Fibroblast of villous mesenchyme (primary cell): ENCODE data around the gene NOP9. TPM values are rescaled to one million over a fixed set of nuclear protein-coding genes. Genes with fewer than 3 reads are reported as not detected.
A peak's percentile ranks its signal among the peaks of the same experiment; 100 is the strongest.
"Not testable (repeated sequence)": the region's sequence is repeated elsewhere in the genome, so short reads cannot be mapped to it uniquely, and the experiment has no call there.

Experiments
- DNase-seq: peaks from one replicate; pipeline ENCODE4 v3.0.0-alpha.2; 2010; ENCODE audit warnings: low read depth
- H3K4me3 ChIP-seq: 2 replicates; pipeline ENCODE4 v1.5.1; 2011; ENCODE audit warnings: low read depth, mild to moderate bottlenecking, low read length
- small RNA-seq: library from RNA; depleted of rRNA; stranded (forward); fragments of <200 nt; gene quantifications from one replicate; pipeline ENCODE3, GENCODE V24; 2012
- total RNA-seq: library from RNA; depleted of rRNA; stranded (reverse); fragments of >200 nt; gene quantifications from 2 replicates; pipeline ENCODE4 v1.2.3, GENCODE V29; 2012
- TF ChIP-seq, protein P1 (sequence below): IDR thresholded peaks from 2 replicates; pipeline ENCODE4 v1.5.1; 2012; ENCODE audit warnings: low read depth, mild to moderate bottlenecking, low read length; ENCODE audit not compliant: insufficient read depth

Gene NOP9
- total RNA-seq, 1 donor, result 29.4 TPM

DNA sequence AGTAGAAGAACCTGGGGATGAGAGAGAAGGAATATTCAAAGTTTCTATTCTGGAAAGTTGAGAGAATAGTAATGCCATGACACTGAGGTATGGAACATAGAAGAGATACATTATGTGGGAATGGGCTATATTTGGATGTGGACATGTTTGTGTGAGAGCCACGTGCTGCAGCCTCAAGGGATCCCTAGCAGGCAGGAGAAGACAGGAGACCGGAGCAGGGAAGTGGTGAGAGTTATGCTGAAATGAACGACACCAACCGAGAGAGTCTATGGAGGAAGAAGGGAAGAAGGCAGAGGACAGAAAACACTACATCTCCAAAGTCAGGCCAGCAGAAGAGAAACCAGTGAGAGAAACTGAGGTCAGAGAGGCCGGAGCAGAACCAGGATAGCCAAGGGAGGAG lies 50.1 kb downstream of the NOP9 start:
- H3K4me3 ChIP-seq, result no peak overlapping the region
- TF ChIP-seq, protein P1, sequence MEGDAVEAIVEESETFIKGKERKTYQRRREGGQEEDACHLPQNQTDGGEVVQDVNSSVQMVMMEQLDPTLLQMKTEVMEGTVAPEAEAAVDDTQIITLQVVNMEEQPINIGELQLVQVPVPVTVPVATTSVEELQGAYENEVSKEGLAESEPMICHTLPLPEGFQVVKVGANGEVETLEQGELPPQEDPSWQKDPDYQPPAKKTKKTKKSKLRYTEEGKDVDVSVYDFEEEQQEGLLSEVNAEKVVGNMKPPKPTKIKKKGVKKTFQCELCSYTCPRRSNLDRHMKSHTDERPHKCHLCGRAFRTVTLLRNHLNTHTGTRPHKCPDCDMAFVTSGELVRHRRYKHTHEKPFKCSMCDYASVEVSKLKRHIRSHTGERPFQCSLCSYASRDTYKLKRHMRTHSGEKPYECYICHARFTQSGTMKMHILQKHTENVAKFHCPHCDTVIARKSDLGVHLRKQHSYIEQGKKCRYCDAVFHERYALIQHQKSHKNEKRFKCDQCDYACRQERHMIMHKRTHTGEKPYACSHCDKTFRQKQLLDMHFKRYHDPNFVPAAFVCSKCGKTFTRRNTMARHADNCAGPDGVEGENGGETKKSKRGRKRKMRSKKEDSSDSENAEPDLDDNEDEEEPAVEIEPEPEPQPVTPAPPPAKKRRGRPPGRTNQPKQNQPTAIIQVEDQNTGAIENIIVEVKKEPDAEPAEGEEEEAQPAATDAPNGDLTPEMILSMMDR, result no peak
- DNase-seq, result no peak

DNA sequence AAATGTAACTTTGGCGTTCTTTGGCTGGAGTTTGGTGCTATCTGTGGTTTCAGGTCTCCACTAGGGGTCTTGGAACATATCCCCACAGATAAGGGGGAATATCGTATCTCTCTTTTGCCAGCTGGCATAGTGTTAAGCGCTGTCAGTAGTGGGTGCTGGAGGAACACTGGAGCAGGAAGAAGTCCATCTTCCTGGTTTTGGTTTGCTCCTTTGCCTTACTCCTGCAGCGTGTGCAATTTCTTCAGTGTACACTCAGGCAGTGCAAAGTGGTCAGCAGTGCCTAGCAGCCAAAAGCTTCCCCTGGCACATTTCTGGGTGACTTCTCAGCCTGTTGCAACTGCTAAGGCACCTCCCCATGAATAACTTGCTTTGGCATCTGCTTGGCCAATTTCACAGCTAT lies 51.9 kb downstream of the NOP9 start:
- peak; percentile 35 for DNase-seq
- TF ChIP-seq, protein P1, result no peak
- no peak overlapping the region for H3K4me3 ChIP-seq

DNA sequence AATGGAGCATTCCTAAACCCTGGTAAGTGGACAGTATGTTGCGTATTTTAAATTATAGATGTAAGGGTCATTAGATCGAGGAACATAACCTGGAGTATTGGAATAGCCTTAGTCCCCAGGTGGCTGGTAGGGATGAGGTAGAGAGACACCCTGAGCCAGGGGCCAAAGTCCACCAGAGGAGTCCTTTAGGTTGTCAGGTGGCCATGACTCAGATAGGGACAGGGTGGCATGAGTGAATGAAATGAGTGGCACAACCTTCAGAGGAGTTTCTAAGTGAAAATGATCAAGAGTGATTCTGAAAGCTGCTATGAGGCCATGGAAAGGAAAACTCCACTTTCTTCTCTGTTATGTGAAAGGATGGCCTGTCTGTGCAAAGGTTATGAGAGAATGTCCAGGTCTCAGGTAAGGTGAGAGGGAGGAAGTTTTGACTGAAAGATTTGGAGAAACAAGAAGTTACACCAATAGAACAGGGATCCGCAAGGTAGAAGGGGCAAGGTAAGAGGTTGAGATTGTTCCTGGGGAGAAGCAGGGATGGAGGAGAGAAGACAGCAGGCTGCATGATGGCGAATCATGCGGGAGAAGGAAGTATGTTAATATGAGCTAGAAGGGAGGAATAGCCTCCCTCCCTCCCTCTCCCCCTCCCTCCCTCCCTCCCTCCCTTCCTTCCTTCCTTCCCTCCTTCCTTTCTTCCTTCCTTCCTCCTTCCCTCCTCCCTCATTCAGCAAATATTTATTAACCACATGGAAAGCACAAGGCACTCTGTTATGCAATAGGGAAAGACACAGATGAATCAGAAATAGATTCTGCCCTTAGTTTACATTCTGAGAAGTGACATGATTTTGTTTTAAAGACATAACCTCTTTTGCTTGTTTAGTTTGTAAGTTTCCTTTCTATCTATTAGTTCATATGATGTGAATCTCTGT lies 54.2 kb downstream of the NOP9 start:
- peak; percentile 80 for DNase-seq
- TF ChIP-seq, protein P1, result no peak
- H3K4me3 ChIP-seq, result no peak overlapping the region

DNA sequence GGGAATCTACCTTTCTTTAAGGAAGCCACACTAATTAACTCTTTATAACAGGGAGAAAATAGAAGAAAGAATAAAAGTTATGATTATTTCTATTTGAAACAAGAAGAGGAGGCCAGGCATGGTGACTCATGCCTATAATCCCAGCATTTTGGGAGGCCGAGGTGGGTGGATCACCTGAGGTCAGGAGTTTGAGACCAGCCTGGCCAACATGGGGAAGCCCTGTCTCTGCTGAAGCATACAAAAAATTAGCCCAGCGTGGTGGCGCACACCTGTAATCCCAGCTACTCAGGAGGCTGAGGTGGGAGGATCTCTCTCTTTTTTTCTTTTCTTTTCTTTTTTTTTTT lies 54.8 kb downstream of the NOP9 start:
- not testable (repeated sequence) for H3K4me3 ChIP-seq, DNase-seq

DNA sequence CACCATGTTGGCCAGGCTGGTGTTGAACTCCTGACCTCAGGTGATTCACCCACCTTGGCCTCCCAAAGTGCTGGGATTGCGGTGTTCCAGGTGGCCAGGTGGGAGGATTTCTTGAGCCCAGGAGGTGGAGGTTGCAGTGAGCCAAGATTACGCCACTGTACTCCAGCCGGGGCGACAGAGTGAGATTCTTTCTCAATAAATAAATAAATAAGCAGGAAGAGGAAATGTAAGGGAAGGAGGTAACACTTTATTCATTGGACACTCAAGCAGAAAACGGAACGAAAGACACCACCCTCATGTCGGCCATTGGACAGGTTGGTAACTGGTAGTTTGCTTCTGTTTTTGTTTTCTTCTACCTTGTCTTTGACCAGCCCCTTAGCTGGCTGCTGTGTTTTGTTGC lies 55.4 kb downstream of the NOP9 start:
- DNase-seq, result no peak
- TF ChIP-seq, protein P1, result no peak
- no peak overlapping the region for H3K4me3 ChIP-seq

DNA sequence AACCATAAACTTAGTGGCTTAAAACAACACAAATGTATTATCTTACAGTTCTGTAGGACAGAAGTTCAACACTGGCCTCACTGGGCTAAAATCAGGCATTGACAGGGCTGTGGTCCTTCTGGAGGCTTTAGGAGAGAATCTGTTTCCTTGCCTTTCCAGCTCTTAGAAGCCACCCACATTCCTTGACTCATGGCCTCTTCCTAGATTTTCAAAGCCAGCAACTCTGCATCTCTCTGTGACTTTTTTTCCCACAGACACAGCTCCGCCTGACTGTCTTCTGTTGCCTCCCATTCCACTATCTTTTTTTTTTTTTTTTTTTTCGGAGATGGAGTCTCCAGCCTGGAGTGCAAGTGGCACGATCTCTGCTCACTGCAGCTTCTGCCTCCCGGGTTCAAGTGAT lies 56.6 kb downstream of the NOP9 start:
- TF ChIP-seq, protein P1, result no peak
- no peak for DNase-seq
- no peak overlapping the region for H3K4me3 ChIP-seq

Small RNA genes within 50 kb of the gene (small RNA-seq; reads per million reads assigned to genes)
- not detected for gene RF00026

Other genes starting within 250 kb of the NOP9 start
- gene CARMIL3, start 247.8 kb upstream of the NOP9 start, total RNA-seq, result not detected in 2 replicates
- not detected in 2 replicates for gene CPNE6, start 228.3 kb upstream of the NOP9 start, total RNA-seq
- gene PCK2, start 205.5 kb upstream of the NOP9 start, total RNA-seq, result 13.0 and 33.2 TPM in 2 replicates
- gene DCAF11, start 185.1 kb upstream of the NOP9 start, total RNA-seq, result 45.1 and 47.9 TPM in 2 replicates
- gene NRL, start 184.9 kb upstream of the NOP9 start, total RNA-seq, result 0.86 and 1.3 TPM in 2 replicates
- not detected in 2 replicates for gene FITM1, start 169.2 kb upstream of the NOP9 start, total RNA-seq
- 95.7 and 147 TPM in 2 replicates for gene PSME1, start 163.7 kb upstream of the NOP9 start, total RNA-seq
- 9.9 and 17.4 TPM in 2 replicates for gene EMC9, start 158.3 kb upstream of the NOP9 start, total RNA-seq
- gene PSME2, start 153.2 kb upstream of the NOP9 start, total RNA-seq, result 141 and 151 TPM in 2 replicates
- 37.4 and 38.0 TPM in 2 replicates for gene RNF31, start 152.4 kb upstream of the NOP9 start, total RNA-seq
- gene IRF9, start 138.6 kb upstream of the NOP9 start, total RNA-seq, result 67.6 and 96.7 TPM in 2 replicates
- gene REC8, start 127.8 kb upstream of the NOP9 start, total RNA-seq, result 4.2 and 4.7 TPM in 2 replicates
- 39.6 and 41.9 TPM in 2 replicates for gene IPO4, start 111.0 kb upstream of the NOP9 start, total RNA-seq
- gene TM9SF1, start 104.4 kb upstream of the NOP9 start, total RNA-seq, result 64.4 and 96.3 TPM in 2 replicates
- gene TSSK4, start 94.2 kb upstream of the NOP9 start, total RNA-seq, result under 0.01 and 0.32 TPM in 2 replicates
- gene CHMP4A, start 86.4 kb upstream of the NOP9 start, total RNA-seq, result 13.8 and 15.8 TPM in 2 replicates
- 8.6 and 15.5 TPM in 2 replicates for gene MDP1, start 83.8 kb upstream of the NOP9 start, total RNA-seq
- 114 and 128 TPM in 2 replicates for gene NEDD8, start 67.5 kb upstream of the NOP9 start, total RNA-seq
- 76.7 and 87.7 TPM in 2 replicates for gene GMPR2, start 66.9 kb upstream of the NOP9 start, total RNA-seq
- 43.2 and 60.9 TPM in 2 replicates for gene TINF2, start 57.2 kb upstream of the NOP9 start, total RNA-seq
- gene TGM1, start 36.7 kb upstream of the NOP9 start, total RNA-seq, result 0.64 and 2.2 TPM in 2 replicates
- gene RABGGTA, start 28.3 kb upstream of the NOP9 start, total RNA-seq, result 25.8 and 28.1 TPM in 2 replicates
- gene DHRS1, start 70 bp upstream of the NOP9 start, total RNA-seq, result 8.7 and 13.8 TPM in 2 replicates
- 1.3 and 3.0 TPM in 2 replicates for gene CIDEB, start 8.1 kb downstream of the NOP9 start, total RNA-seq
- gene LTB4R2, start 10.3 kb downstream of the NOP9 start, total RNA-seq, result 3.9 and 6.8 TPM in 2 replicates
- gene LTB4R, start 11.7 kb downstream of the NOP9 start, total RNA-seq, result 1.3 and 1.6 TPM in 2 replicates
- gene ADCY4, start 35.2 kb downstream of the NOP9 start, total RNA-seq, result 4.2 and 18.1 TPM in 2 replicates
- gene RIPK3, start 40.1 kb downstream of the NOP9 start, total RNA-seq, result 0.32 and 3.9 TPM in 2 replicates
- 56.4 and 68.2 TPM in 2 replicates for gene NFATC4, start 68.3 kb downstream of the NOP9 start, total RNA-seq
- gene NYNRIN, start 99.2 kb downstream of the NOP9 start, total RNA-seq, result 11.6 and 15.5 TPM in 2 replicates
- gene CBLN3, start 129.8 kb downstream of the NOP9 start, total RNA-seq, result 1.7 and 2.3 TPM in 2 replicates
- gene KHNYN, start 130.1 kb downstream of the NOP9 start, total RNA-seq, result 43.2 and 47.4 TPM in 2 replicates
- gene SDR39U1, start 142.9 kb downstream of the NOP9 start, total RNA-seq, result 9.5 and 13.5 TPM in 2 replicates
- not detected in 2 replicates for gene CMA1, start 208.4 kb downstream of the NOP9 start, total RNA-seq